Measurements from ENCODE around the gene CAP2. TPM values are rescaled to one million over a fixed set of nuclear protein-coding genes. Genes with fewer than 3 reads are reported as not detected.
"Not testable (repeated sequence)": the region's sequence is repeated elsewhere in the genome, so short reads cannot be mapped to it uniquely, and the experiment has no call there.

The CAP2 gene
- total and polyA plus RNA-seq, 8 donors = 6.5 to 10.6 (median 8.0) TPM

DNA sequence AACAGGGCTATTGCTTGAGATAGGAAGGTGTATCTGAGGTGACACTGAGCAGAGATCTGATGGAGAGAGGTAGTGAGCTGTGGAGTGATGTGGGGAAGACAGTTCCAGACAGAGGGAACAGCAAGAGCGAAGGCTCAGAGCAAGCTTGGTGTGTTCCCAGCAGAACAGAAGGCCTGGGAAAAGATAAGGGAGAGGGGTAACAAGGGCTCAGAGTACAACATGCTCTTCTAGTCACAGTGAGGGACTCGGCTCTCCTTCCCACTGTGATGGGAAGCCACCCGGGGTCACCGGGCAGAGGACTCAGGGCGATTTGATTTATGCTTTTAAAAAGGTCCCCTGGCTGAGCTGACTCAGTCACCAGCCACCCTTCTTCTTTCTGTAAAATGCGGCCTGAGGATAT is 33.7 kb downstream of the CAP2 start:
- TF ChIP-seq, protein P1, sequence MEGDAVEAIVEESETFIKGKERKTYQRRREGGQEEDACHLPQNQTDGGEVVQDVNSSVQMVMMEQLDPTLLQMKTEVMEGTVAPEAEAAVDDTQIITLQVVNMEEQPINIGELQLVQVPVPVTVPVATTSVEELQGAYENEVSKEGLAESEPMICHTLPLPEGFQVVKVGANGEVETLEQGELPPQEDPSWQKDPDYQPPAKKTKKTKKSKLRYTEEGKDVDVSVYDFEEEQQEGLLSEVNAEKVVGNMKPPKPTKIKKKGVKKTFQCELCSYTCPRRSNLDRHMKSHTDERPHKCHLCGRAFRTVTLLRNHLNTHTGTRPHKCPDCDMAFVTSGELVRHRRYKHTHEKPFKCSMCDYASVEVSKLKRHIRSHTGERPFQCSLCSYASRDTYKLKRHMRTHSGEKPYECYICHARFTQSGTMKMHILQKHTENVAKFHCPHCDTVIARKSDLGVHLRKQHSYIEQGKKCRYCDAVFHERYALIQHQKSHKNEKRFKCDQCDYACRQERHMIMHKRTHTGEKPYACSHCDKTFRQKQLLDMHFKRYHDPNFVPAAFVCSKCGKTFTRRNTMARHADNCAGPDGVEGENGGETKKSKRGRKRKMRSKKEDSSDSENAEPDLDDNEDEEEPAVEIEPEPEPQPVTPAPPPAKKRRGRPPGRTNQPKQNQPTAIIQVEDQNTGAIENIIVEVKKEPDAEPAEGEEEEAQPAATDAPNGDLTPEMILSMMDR (IDR thresholded peaks at IDR 0.05) = no peak
- H3K27ac ChIP-seq = no peak overlapping the region
- intact Hi-C loops (cut with DNase I) = no loop called here
- H3K9me3 ChIP-seq = no peaks in the 10 kb centered on the region
- no peaks in the 10 kb centered on the region for H3K27me3 ChIP-seq
- H3K36me3 ChIP-seq = no peaks in the 10 kb centered on the region
- H3K4me1 ChIP-seq = no peaks in the 10 kb centered on the region
- ATAC-seq = no peak
- no peak for DNase-seq
- H3K4me3 ChIP-seq = no peak overlapping the region

DNA sequence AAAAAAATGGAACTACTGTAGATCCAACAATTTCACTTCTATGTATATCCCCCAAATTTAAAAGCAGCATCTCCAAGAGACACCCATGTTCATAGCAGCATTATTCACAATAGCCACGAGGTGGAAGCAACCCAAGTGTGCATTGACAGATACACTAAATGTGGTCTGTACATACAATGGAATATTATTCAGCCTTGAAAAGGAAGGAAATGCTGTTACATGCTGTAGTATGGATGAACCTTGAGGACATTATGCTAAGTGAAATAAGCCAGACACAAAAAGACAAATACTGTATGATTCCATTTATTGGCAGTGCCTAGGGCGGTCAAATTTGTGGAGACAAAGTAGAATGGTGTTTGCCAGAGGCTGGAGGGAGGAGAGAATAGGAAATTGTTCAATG is 34.2 kb downstream of the CAP2 start:
- no peak for ATAC-seq
- TF ChIP-seq, protein P1 (IDR thresholded peaks at IDR 0.05) = no peak

DNA sequence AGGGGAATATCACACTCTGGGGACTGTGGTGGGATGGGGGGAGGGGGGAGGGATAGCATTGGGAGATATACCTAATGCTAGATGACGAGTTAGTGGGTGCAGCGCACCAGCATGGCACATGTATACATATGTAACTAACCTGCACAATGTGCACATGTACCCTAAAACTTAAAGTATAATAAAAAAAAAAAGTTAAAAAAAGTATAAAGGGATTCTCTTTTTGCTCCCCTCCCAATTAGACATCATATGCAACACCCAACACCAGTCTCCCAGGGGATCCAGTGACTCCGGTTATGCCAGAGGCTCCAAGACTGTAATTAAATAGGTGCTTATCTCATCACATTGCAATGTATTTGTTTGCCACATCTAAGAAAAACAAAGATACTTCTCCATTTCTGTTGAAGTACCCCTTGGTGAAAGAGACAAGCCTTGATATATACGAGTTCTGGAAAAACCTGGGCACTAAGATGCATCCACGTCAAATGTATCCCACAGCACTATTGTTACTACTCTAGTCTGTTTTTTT is 35.3 kb downstream of the CAP2 start:
- H3K9me3 ChIP-seq; H3K36me3 ChIP-seq; ATAC-seq; H3K27ac ChIP-seq; H3K4me3 ChIP-seq; intact Hi-C loops (cut with DNase I); H3K27me3 ChIP-seq; H3K4me1 ChIP-seq; DNase-seq: not testable (repeated sequence)

More for the DNA sequence above, 34.2 kb downstream of the CAP2 start:
- no peak for DNase-seq
- no peak overlapping the region for H3K27ac ChIP-seq
- H3K4me1 ChIP-seq = no peaks in the 10 kb centered on the region
- H3K4me3 ChIP-seq = no peak overlapping the region
- no peaks in the 10 kb centered on the region for H3K9me3 ChIP-seq
- intact Hi-C loops (cut with DNase I) = no loop called here
- no peaks in the 10 kb centered on the region for H3K27me3 ChIP-seq
- no peaks in the 10 kb centered on the region for H3K36me3 ChIP-seq

DNA sequence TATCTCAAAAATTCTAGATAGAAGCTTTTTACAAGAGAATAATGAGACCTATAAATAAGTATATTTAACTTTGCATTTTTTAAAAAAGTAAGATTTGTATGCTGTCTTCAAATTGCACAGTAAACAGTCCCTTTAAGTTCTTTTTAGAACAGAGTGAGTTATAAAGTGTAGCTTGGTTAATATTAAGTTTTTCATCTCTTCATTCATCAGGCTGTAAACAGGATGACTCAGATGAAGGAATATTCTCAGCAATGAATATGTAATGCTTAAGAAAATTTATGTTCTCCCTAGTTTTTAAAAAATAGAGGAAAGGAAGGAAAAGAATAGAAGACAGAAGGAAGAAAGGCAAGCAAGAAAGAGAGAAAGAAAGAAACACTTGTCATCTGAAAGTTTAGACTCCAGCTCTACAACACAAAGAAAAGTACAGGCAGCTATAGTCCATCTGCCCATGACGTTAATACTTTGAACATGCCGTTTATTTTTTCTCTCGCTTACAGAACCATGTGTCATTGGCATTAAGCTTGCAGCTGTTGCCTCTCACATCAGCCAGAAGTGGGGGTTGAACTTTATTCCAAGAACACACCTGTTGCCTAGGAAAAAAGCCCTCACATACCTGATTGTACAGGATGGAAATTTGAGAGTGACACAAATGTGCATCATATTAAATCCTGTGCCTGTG is 36.1 kb downstream of the CAP2 start:
- no peak overlapping the region for H3K4me3 ChIP-seq
- H3K4me1 ChIP-seq = no peaks in the 10 kb centered on the region
- DNase-seq (no peak), ATAC-seq (no peak)
- no peak overlapping the region for H3K27ac ChIP-seq
- H3K36me3 ChIP-seq = no peaks in the 10 kb centered on the region
- no peaks in the 10 kb centered on the region for H3K9me3 ChIP-seq
- intact Hi-C loops (cut with DNase I) = no loop called here
- no peaks in the 10 kb centered on the region for H3K27me3 ChIP-seq
- TF ChIP-seq, protein P1 (IDR thresholded peaks at IDR 0.05) = no peak

DNA sequence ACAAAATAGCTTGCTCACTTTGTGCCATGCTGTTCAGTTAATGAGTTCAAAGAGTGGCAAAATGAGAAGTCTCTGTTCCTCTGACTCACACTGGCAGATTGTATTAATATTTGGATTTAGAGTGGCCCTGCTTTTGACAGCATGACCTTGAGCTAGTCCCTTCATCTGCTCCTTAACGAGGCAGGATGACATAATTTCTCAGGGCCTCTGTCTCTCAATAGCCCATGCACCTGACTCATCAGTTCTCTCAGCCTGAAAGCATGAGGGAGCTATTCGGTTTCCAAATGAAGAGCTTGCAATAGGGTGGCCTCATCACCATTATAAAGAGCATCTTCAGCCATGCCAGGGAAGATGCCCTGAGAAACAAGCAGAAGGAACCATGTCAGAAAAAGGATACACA is 38.2 kb downstream of the CAP2 start:
- H3K36me3 ChIP-seq = no peaks in the 10 kb centered on the region
- H3K9me3 ChIP-seq = no peaks in the 10 kb centered on the region
- H3K27me3 ChIP-seq = no peaks in the 10 kb centered on the region
- intact Hi-C loops (cut with DNase I) = no loop called here
- H3K4me3 ChIP-seq = no peak overlapping the region
- ATAC-seq (no peak), DNase-seq (no peak)
- no peak overlapping the region for H3K27ac ChIP-seq
- TF ChIP-seq, protein P1 (IDR thresholded peaks at IDR 0.05) = no peak
- H3K4me1 ChIP-seq = no peaks in the 10 kb centered on the region

DNA sequence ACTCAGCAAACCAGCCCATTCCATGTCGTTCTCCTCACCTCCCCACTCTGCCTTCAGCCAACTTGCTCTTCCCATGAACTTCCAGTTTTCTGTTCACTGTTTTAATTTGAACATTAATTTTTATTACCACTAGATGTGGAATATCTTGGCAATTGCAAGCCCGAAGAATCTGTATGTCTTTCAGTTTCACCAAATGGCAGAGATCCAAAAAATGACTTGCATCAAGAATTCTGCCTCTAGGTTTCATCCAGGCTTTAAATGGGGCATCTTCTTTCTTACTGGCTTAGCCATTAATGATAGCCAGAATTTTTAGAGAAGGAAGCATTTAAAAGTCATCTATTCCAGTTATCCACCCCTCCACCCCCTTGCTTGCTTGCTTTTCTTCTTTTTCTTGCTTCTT is 39.0 kb downstream of the CAP2 start:
- intact Hi-C loops (cut with DNase I) = no loop called here
- Histone ChIP-seq H3K4me3 (no peak overlapping the region), H3K4me1 (no peaks in the 10 kb centered on the region), H3K27me3 (no peaks in the 10 kb centered on the region), H3K27ac (no peak overlapping the region), H3K36me3 (no peaks in the 10 kb centered on the region), H3K9me3 (no peaks in the 10 kb centered on the region)
- ATAC-seq = no peak
- TF ChIP-seq, protein P1 (IDR thresholded peaks at IDR 0.05) = no peak
- no peak for DNase-seq
